GM21515 (cell line): Measurements from ENCODE around the gene CDYL2.

Experiments
- ATAC-seq: cut with Tn5 transposase; IDR thresholded peaks from one replicate; pipeline ENCODE4 v1.9.1; 2021; ENCODE audit not compliant: unreplicated experiment

CDYL2 gene

GRCh38 chr16:80708823-80709222 is 95.6 kb downstream of the CDYL2 start:
- no peak for ATAC-seq

- ATAC-seq, result no peak
Measured at GRCh38 chr16:80707686-80708085, 96.7 kb downstream of the CDYL2 start.

- ATAC-seq, result no peak
Measured at GRCh38 chr16:80705596-80705995, 98.8 kb downstream of the CDYL2 start.

- ATAC-seq, result no peak
Measured at GRCh38 chr16:80704751-80705505, 99.5 kb downstream of the CDYL2 start.

GRCh38 chr16:80703131-80704071 is 101.0 kb downstream of the CDYL2 start:
- no peak for ATAC-seq

DNA sequence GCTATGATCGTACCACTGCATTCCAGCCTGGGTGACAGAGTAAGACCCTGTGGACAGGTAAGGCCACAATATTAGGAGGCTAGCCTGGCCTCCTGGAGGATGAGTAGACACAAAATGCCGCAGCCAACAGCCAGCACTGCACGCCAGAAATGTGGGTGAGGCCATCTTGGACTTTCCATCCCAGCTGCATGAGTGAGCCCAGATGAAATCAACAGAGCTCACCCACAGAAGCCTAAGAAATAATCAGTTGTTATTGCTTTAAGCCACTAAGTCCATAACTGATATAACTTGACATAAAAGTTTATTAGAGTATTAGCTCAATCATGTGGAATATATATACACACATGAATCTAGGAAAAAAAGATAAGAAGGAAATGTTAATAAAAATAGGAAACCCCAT is 101.7 kb downstream of the CDYL2 start:
- no peak for ATAC-seq

DNA sequence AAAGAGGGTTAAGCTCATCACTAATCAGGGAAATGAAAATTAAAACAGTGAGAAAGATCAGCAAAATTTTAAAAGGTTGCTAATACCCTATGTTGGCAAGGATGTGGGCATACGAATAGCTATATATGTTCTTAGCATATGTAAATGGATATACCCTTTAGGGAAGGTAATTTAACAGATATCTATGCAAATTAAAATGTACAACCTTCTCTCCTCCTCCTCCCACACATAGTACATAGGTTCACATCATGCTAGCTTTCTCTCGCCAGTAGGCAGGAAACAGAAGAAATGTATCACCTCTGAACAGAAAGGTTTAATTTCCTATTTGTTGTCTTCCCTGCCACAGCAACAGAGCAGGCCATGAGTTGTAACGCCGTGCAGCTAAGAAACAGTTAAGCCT is 103.8 kb downstream of the CDYL2 start:
- no peak for ATAC-seq

- ATAC-seq, result no peak
Measured at GRCh38 chr16:80695020-80695419, 109.4 kb downstream of the CDYL2 start.

DNA sequence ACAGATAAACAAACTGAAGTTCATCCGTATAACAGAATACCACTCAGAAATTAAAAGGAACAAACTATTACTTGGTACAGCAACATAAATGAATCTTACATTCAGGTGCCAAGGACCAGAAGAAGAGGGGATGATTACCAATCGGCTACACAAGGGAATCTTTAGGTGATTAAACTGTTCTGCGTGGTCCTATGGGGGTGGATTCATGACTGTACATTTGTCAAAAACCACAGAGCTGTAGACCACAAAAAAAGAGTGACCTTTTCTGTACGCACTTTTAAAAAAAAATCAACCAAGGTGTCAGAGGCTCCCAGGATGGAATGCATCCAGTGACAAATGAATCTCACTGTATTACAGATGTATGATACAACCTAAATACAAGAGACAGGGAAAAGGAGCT is 110.8 kb downstream of the CDYL2 start:
- no peak for ATAC-seq

DNA sequence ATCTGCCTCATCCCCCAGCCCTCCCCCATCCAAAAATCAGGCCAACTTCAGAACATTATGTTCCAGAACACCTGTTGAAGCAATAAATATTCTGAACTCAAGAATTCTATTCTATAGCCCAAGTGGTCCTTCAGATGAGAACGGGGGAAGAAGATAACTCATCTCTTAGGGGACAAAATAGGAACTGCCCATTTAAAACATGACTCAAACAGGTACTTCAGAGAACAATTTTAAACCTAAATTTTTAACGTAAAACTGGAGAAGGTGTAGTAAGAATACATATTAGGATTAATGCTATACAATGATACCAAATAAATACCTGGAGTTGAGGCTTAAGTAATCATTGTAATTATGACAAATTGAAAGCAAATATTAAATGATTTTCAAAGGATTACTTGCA is 112.1 kb downstream of the CDYL2 start:
- ATAC-seq, result no peak

GRCh38 chr16:80691111-80691741 is 113.2 kb downstream of the CDYL2 start:
- no peak for ATAC-seq

DNA sequence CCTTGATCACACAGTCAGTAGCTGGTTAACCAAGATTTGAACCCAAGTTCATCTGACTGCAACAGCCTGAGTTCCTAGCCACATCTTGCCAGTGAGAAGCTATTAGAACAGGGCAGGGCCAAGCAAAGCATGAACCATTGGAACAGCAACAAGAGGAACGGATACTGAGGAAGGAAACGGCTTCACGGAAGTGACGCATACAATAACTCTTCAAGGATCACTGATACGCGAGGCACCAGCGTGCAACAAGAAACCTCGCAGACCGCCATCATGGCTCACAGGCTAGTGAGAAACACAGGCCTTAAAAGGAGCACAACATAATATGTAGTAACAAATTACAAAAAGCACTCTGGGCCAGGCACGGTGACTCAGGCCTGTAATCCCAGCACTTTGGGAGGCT is 114.9 kb downstream of the CDYL2 start:
- ATAC-seq, result no peak

GRCh38 chr16:80687606-80688005 is 116.8 kb downstream of the CDYL2 start:
- no peak for ATAC-seq

DNA sequence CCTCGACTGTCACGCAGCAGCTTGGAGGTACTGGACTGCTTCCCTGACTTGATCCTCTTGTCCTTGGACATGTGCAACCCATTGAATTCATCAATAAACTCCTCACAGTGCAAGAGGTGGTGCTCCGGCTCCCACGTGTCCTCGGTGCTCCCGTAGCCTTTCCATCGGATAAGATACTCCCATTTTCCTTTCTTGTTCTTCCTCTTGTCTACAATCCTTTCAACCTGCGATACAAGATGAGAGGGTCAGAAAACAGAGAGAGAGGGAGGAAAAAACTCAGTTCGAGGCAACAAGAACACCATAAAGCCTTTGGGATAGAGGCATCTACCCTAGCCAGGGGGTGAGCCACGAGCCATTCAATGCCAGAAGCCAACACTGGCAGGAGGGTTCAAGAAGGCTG is 119.5 kb downstream of the CDYL2 start:
- no peak for ATAC-seq

DNA sequence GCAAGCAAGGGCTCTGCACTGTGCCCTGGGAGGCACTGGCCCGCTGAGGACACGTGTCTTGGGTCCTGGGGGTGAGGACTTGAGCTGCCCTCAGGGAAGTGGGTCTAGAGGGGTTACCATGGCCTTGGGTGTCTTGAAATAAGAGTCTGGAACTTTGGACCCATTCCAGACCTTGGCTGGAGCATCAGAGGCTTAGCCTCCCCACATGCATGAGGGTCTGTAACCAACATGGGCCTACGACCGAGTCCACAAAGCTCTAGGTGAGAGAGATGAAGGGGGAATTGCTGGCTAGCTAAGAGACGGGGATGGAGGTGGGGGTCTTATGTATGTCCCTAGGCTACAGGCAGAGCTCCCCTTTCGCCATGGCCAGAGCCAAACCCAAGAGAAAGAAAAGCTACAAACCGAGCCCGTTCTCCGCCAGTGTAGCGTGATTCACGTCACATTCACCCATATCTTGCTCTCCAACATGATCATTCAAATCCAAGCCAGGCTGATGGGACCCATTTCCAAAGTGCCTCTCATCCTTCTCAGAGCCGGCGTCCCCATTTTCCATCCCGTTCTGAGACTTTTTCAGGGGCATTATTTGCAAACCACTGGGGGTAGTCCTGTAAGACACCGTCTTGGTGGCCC is 120.1 kb downstream of the CDYL2 start:
- ATAC-seq, result no peak

DNA sequence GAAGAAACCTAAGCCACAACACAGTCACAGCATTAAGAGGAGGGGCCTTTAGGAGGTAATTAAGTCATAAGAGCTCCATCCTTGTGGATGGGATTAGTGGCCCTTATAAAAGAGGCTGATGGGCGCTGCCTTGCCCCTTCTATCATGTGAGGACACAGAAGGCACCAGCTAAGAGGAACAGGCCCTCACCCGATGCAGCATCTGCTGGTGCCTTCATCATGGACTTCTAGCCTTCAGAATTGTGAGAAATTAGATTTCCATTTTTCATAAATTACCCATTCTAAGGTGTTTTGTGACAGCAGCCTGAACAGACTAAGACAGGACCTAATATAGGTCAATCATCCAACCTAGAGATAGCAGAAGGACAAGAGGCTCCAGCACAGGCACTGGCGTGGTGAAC is 120.8 kb downstream of the CDYL2 start:
- no peak for ATAC-seq

DNA sequence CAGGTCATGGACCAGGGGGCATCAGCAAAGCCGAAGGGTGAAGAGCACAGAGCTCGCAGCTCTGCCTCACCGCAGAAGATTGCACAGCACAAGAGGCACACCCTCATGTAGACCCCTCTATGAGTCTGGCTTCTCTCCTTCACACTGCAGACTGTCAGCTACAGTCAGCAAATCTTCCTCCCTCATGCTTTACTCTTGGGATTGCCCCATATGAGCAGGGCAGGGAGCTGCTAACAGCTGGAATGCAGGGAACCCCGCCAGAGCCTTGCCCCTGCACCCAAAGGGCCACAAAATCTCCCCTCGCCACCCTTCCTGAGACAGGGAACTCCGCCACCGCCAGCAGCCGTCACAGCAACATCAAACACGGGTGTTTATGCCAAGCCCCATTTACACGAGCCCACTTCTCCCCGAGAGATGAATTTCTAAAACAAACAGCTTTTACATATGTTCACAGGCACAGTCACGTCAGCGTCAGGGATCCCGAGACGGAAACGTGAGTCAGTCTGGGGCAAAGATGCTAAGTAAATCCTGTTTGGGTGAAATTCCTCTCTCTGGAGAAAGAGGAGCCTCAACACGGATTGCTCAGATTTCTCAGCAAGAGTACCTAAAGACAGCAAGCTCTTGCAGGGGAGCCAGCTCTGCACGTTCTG is 121.9 kb downstream of the CDYL2 start:
- ATAC-seq, result no peak

DNA sequence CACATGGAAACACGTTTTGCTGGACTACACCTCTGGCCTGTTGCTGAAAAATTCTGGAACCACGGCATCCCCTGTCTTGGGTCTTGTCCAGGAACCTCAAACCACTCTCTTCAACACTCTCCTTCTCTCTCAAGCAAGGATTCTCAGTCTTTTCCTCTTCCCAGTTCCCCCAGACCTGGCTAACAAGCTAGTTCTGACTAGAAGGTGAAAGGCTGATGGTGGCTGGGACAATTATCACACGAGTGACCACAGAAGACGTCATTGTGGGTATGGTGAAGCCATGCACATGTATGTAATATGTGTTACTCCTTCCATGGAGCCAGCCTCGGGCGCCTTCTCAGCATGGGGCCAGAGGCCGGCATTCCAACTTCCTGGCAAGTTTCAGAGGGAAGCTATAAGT is 123.0 kb downstream of the CDYL2 start:
- no peak for ATAC-seq

- no peak for ATAC-seq
Measured at GRCh38 chr16:80680839-80681238, 123.6 kb downstream of the CDYL2 start.

- ATAC-seq, result no peak
Measured at GRCh38 chr16:80680046-80680445, 124.4 kb downstream of the CDYL2 start.

- no peak for ATAC-seq
Measured at GRCh38 chr16:80674884-80675283, 129.5 kb downstream of the CDYL2 start.
